ENCODE measurements around the gene TNIP2. TPM values are rescaled to one million over a fixed set of nuclear protein-coding genes. Genes with fewer than 3 reads are reported as not detected.

Gene TNIP2
- total and polyA plus RNA-seq, 4 donors, result 10.5 to 20.7 (median 13.5) TPM

DNA sequence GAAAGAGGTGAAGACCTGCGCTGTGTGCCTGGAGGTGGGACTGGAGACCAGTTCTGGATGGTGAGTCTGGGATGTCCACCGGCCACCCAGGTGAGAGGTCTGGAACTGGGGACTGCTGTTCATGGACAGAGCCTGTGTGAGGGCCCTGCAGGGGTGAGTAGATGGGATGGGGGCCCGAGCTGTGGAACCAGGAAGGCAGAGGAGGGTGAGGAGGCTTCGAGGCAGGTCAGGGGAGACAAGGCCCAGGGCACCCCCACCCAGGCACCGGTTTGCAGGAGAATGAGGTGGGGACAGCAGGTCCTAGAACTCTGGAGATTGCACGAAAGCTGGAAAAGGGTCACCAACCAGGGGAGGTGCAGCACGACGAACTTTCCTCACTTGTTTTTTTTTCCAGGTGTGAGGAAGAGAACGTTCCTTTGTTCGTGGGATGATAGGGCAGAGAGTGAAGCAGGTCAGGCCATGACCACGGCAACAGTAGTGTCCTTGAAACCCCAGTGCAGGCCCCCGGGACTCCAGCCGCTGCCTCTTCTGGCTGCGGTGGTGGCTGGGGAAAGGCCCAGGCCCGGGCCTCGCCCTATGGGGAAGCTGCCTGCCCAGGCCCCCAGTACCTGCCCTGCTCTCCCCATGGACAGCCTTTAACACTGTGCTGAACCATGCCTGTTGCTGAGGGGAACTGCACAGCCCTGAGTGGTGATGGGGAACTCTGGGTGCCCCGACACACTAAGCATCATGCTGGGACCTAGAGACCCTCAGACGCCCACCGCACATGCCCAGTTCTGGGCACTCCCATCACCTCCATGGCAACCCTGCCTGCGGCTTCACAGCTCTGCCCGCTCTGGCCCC, 22.9 kb downstream of the TNIP2 start (continued):
- TF ChIP-seq, protein P1, sequence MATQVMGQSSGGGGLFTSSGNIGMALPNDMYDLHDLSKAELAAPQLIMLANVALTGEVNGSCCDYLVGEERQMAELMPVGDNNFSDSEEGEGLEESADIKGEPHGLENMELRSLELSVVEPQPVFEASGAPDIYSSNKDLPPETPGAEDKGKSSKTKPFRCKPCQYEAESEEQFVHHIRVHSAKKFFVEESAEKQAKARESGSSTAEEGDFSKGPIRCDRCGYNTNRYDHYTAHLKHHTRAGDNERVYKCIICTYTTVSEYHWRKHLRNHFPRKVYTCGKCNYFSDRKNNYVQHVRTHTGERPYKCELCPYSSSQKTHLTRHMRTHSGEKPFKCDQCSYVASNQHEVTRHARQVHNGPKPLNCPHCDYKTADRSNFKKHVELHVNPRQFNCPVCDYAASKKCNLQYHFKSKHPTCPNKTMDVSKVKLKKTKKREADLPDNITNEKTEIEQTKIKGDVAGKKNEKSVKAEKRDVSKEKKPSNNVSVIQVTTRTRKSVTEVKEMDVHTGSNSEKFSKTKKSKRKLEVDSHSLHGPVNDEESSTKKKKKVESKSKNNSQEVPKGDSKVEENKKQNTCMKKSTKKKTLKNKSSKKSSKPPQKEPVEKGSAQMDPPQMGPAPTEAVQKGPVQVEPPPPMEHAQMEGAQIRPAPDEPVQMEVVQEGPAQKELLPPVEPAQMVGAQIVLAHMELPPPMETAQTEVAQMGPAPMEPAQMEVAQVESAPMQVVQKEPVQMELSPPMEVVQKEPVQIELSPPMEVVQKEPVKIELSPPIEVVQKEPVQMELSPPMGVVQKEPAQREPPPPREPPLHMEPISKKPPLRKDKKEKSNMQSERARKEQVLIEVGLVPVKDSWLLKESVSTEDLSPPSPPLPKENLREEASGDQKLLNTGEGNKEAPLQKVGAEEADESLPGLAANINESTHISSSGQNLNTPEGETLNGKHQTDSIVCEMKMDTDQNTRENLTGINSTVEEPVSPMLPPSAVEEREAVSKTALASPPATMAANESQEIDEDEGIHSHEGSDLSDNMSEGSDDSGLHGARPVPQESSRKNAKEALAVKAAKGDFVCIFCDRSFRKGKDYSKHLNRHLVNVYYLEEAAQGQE (IDR thresholded peaks at IDR 0.05), result no peak
- TF ChIP-seq RXRA (IDR thresholded peaks at IDR 0.05) (no peak), TAF1 (conservative IDR thresholded peaks at IDR 0.05) (no peak), FOXA1 (IDR thresholded peaks at IDR 0.05) (no peak)
- TF ChIP-seq, protein P2, sequence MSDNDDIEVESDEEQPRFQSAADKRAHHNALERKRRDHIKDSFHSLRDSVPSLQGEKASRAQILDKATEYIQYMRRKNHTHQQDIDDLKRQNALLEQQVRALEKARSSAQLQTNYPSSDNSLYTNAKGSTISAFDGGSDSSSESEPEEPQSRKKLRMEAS (IDR thresholded peaks at IDR 0.05), result no peak

DNA sequence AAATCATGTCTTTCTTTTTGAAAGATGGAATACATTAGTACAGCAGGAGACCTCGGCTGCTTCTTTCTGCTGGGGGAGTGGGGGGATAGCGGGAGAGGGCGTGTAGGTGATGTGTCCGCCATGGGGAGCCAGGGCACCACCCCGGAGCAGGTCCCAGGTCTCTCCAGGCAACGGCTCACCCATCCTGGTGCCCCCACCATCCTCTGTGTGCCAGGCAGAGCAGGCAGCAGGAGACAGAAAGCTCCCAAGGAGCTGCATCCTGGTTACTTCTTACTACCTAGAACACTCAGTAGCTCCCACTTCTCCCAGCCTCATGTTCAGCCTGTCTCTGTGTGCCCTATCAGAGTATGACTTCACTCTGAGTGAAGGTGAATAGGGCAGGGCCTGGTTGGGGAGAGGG, 23.6 kb downstream of the TNIP2 start:
- Histone ChIP-seq H3K36me3 (ENCODE audit: control insufficient read depth in 4 of 4, insufficient read depth in 3 of 4, low read depth in 1 of 4, low read length in 3 of 4) (peaks cover 11 to 32% (median 12%) of the 10 kb centered on the region in 4 donors), H3K4me3 (ENCODE audit: low read depth in 1 of 3, low read length in 3 of 3) (no peak overlapping the region), H3K27me3 (ENCODE audit: control insufficient read depth in 4 of 4, insufficient read depth in 4 of 4, low read length in 3 of 4) (no peaks in the 10 kb centered on the region), H3K27ac (ENCODE audit: low read depth in 1 of 2, low read length in 2 of 2) (no peak overlapping the region), H3K9ac (ENCODE audit: low read depth in 1 of 2, low read length in 2 of 2) (no peak overlapping the region), H3K9me3 (ENCODE audit: control insufficient read depth in 4 of 4, low read length in 3 of 4) (no peaks in the 10 kb centered on the region), H3K4me1 (ENCODE audit: control insufficient read depth in 4 of 4, insufficient read depth in 4 of 4, low read length in 3 of 4) (no peaks in the 10 kb centered on the region)
- 93% methylated on average over 6 of the region's 6 CpGs for WGBS
- DNase-seq (ENCODE audit: low spot score), result no peak
- TF ChIP-seq TAF1 (conservative IDR thresholded peaks at IDR 0.05) (no peak), HNF4A (conservative IDR thresholded peaks at IDR 0.05) (no peak), FOXA1 (IDR thresholded peaks at IDR 0.05) (no peak), GABPA (IDR thresholded peaks at IDR 0.05 in 1 of 2, conservative IDR thresholded peaks at IDR 0.05 in 1 of 2) (no peak), RAD21 (IDR thresholded peaks at IDR 0.05) (no peak), JUND (IDR thresholded peaks at IDR 0.05) (no peak)
- TF ChIP-seq, protein P2 (IDR thresholded peaks at IDR 0.05), result no peak
- TF ChIP-seq, protein P3, sequence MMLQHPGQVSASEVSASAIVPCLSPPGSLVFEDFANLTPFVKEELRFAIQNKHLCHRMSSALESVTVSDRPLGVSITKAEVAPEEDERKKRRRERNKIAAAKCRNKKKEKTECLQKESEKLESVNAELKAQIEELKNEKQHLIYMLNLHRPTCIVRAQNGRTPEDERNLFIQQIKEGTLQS (IDR thresholded peaks at IDR 0.05), result no peak

DNA sequence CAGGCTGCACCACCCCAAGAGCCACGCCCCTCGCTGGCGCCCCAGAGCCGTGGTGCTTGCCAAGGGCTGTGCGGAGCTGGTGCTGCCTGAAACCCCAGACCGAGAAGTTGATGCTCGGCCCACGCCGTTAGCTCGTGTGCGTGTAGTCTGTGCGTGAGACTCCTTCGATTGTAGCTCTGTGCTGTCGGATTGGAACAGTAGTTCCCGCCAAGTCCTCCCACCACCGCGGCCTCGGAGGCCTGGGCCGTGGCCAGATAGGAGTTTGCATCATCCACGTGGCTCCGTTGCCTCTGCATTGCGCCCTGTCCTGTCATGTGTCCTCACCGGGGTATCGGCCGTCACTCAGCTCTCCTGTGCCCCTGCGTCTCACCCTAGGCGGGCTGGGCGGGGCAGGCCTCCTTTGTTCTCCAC, 24.2 kb downstream of the TNIP2 start:
- Histone ChIP-seq H3K9me3 (ENCODE audit: control insufficient read depth in 4 of 4, low read length in 3 of 4) (no peaks in the 10 kb centered on the region), H3K4me3 (ENCODE audit: low read depth in 1 of 3, low read length in 3 of 3) (no peak overlapping the region), H3K36me3 (ENCODE audit: control insufficient read depth in 4 of 4, insufficient read depth in 3 of 4, low read depth in 1 of 4, low read length in 3 of 4) (peaks cover 11 to 32% (median 12%) of the 10 kb centered on the region in 4 donors), H3K27me3 (ENCODE audit: control insufficient read depth in 4 of 4, insufficient read depth in 4 of 4, low read length in 3 of 4) (no peaks in the 10 kb centered on the region), H3K27ac (ENCODE audit: low read depth in 1 of 2, low read length in 2 of 2) (no peak overlapping the region), H3K9ac (ENCODE audit: low read depth in 1 of 2, low read length in 2 of 2) (no peak overlapping the region), H3K4me1 (ENCODE audit: control insufficient read depth in 4 of 4, insufficient read depth in 4 of 4, low read length in 3 of 4) (no peaks in the 10 kb centered on the region)
- no peak for DNase-seq (ENCODE audit: low spot score)
- 95% methylated on average over 28 of the region's 28 CpGs for WGBS
- TF ChIP-seq, protein P3 (IDR thresholded peaks at IDR 0.05), result no peak
- TF ChIP-seq, protein P1 (IDR thresholded peaks at IDR 0.05), result no peak
- no peak for TF ChIP-seq RAD21 (IDR thresholded peaks at IDR 0.05)
- no peak for TF ChIP-seq NR2F2 (IDR thresholded peaks at IDR 0.05)
- TF ChIP-seq FOXA1 (IDR thresholded peaks at IDR 0.05), result no peak
- TF ChIP-seq HNF4G (IDR thresholded peaks at IDR 0.05), result no peak
- no peak for TF ChIP-seq TAF1 (conservative IDR thresholded peaks at IDR 0.05)
- TF ChIP-seq JUND (IDR thresholded peaks at IDR 0.05), result no peak
- TF ChIP-seq, protein P4, sequence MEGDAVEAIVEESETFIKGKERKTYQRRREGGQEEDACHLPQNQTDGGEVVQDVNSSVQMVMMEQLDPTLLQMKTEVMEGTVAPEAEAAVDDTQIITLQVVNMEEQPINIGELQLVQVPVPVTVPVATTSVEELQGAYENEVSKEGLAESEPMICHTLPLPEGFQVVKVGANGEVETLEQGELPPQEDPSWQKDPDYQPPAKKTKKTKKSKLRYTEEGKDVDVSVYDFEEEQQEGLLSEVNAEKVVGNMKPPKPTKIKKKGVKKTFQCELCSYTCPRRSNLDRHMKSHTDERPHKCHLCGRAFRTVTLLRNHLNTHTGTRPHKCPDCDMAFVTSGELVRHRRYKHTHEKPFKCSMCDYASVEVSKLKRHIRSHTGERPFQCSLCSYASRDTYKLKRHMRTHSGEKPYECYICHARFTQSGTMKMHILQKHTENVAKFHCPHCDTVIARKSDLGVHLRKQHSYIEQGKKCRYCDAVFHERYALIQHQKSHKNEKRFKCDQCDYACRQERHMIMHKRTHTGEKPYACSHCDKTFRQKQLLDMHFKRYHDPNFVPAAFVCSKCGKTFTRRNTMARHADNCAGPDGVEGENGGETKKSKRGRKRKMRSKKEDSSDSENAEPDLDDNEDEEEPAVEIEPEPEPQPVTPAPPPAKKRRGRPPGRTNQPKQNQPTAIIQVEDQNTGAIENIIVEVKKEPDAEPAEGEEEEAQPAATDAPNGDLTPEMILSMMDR (IDR thresholded peaks at IDR 0.05; ENCODE audit: low read depth, low read length, missing input control), result no peak
- TF ChIP-seq HNF4A (conservative IDR thresholded peaks at IDR 0.05), result no peak
- TF ChIP-seq EGR1 (IDR thresholded peaks at IDR 0.05; ENCODE audit: low read depth in 2 of 2), result no peak
